Suprapubic skin (tissue), 4 donors: ENCODE measurements around the gene TAC4.

ENCODE experiments used
- POLR2A ChIP-seq, 2 donors: fragments of 450-650 bp; IDR thresholded peaks; one replicate each; pipeline ENCODE4 v1.6.1; 2017; ENCODE audit warnings: antibody characterized with exemption in 2 of 2, mild to moderate bottlenecking in 2 of 2, moderate library complexity in 2 of 2
- POLR2AphosphoS5 ChIP-seq, 3 donors: sonication (generic); formaldehyde crosslinking; IDR thresholded peaks; one replicate each; pipeline ENCODE4 v1.6.1; 2017; ENCODE audit warnings: antibody characterized with exemption in 3 of 3
- TF ChIP-seq, protein P1 (sequence below), 2 donors: fragments of 200-600 bp in 1 of 2; fragments of 450-650 bp in 1 of 2; sonication (generic) in 1 of 2; IDR thresholded peaks; one replicate each; pipeline ENCODE4 v1.5.1; 2016 to 2019; ENCODE audit warnings: antibody characterized with exemption in 2 of 2, mild to moderate bottlenecking in 1 of 2, moderate library complexity in 1 of 2

DNA sequence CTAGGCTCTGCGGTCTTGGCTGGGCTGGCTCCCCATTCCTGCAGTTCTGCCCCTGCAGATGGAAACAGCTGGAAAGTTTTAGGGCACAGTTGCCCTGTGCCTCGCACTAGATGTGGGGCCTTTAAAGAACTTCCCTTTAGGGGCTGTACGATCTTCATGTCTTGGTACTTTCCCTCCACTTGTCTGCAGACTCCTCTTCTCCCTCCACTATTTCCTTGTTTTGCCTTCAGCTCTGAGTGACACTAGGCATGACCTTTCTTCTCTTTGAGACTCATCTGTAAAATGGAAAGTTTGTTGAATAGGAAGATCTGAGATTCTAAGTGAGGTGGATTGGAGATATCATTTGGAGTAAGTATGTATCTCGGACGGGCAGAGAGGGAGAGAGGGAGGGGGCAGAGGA lies 6.3 kb upstream of the TAC4 start:
- TF ChIP-seq, protein P1, sequence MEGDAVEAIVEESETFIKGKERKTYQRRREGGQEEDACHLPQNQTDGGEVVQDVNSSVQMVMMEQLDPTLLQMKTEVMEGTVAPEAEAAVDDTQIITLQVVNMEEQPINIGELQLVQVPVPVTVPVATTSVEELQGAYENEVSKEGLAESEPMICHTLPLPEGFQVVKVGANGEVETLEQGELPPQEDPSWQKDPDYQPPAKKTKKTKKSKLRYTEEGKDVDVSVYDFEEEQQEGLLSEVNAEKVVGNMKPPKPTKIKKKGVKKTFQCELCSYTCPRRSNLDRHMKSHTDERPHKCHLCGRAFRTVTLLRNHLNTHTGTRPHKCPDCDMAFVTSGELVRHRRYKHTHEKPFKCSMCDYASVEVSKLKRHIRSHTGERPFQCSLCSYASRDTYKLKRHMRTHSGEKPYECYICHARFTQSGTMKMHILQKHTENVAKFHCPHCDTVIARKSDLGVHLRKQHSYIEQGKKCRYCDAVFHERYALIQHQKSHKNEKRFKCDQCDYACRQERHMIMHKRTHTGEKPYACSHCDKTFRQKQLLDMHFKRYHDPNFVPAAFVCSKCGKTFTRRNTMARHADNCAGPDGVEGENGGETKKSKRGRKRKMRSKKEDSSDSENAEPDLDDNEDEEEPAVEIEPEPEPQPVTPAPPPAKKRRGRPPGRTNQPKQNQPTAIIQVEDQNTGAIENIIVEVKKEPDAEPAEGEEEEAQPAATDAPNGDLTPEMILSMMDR (IDR thresholded peaks at IDR 0.05) = no peak
- TF ChIP-seq POLR2AphosphoS5 (IDR thresholded peaks at IDR 0.05) (no peak), POLR2A (IDR thresholded peaks at IDR 0.05) (no peak)
